Measurements from ENCODE around the gene ZBTB40. TPM values are rescaled to one million over a fixed set of nuclear protein-coding genes. Genes with fewer than 3 reads are reported as not detected.

The ZBTB40 gene
- total RNA-seq, 4 donors from 2014 or later, result 12.2 to 19.6 (median 15.4) TPM

DNA sequence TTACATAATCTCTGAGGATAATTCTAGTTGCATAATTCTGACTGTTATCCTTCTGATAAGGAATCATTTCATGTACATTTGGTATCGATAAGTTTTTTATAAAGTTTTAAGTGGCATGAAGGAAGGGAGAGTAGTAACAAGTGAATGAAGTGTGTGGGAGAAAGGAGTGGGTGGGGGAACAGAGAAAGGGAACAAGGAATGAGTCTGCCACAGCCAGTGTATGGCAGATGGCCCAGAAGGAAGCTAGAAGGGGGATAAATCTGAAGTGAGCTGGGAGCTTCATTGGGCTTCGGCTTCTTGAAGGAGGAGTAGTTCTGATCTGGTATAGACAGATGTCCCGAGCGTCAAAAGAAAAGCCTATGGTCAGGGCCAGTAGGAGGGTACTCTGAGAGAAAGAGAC is 18.6 kb downstream of the ZBTB40 start:
- no peak for TF ChIP-seq CTCF (IDR thresholded peaks at IDR 0.05; ENCODE audit: low read depth)

DNA sequence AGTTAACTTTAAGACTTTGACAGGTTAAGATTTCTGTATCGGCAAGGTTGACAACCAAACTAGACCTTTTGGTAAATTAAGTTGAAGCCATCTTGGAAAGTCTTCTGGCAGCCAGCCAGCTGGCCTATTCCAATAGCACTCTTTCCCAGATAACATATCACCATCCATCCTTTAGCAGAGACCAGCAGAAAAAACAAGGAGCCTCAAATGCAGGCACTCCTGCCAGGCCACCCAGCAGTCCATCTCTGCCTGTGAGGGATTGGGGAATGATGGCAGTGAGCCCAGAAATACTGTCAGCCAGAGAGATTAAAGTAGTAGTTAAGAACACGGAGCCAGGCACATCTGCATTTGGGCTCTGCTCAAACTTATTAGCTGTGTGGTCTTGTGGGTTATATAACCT is 19.4 kb downstream of the ZBTB40 start:
- no peak for TF ChIP-seq CTCF (IDR thresholded peaks at IDR 0.05; ENCODE audit: low read depth)

- no peak for TF ChIP-seq CTCF (IDR thresholded peaks at IDR 0.05; ENCODE audit: low read depth)
Measured at GRCh38 chr1:22471610-22472009, 20.0 kb downstream of the ZBTB40 start.

- TF ChIP-seq CTCF (IDR thresholded peaks at IDR 0.05; ENCODE audit: low read depth), result no peak
Measured at GRCh38 chr1:22472596-22472995, 20.9 kb downstream of the ZBTB40 start.

- no peak for TF ChIP-seq CTCF (IDR thresholded peaks at IDR 0.05; ENCODE audit: low read depth)
Measured at GRCh38 chr1:22473952-22474351, 22.3 kb downstream of the ZBTB40 start.

- no peak for TF ChIP-seq CTCF (IDR thresholded peaks at IDR 0.05; ENCODE audit: low read depth)
Measured at GRCh38 chr1:22476566-22476965, 24.9 kb downstream of the ZBTB40 start.

- TF ChIP-seq CTCF (IDR thresholded peaks at IDR 0.05; ENCODE audit: low read depth), result no peak
Measured at GRCh38 chr1:22483121-22483520, 31.5 kb downstream of the ZBTB40 start.

Data from subcutaneous adipose tissue (tissue), 4 donors.